HG02938 (cell line): Measurements from ENCODE around the gene BRK1.
"Not testable (repeated sequence)": the region's sequence is repeated elsewhere in the genome, so short reads cannot be mapped to it uniquely, and the experiment has no call there.

Source experiments
- ATAC-seq: cut with Tn5 transposase; IDR thresholded peaks from one replicate; pipeline ENCODE4 v1.9.1; 2021; ENCODE audit warnings: mild to moderate bottlenecking, moderate library complexity; ENCODE audit not compliant: unreplicated experiment

The BRK1 gene

GRCh38 chr3:10176150-10176549, 60.7 kb downstream of the BRK1 start:
- ATAC-seq, result not testable (repeated sequence)
